NCI-H82 treated with DMSO at 0.1 percent for 48 hours (cell line): ENCODE results near the gene ABCA1.
"Not testable (repeated sequence)": the region's sequence is repeated elsewhere in the genome, so short reads cannot be mapped to it uniquely, and the experiment has no call there.

ENCODE experiments used
- DNase-seq: peaks from one replicate; lab custom pipeline; 2025; ENCODE audit not compliant: unreplicated experiment; lab: John Stamatoyannopoulos, UW

The ABCA1 gene

GRCh38 chr9:104774831-104775573 lies 153.0 kb downstream of the ABCA1 start:
- no peak for DNase-seq

GRCh38 chr9:104774132-104774531 lies 153.8 kb downstream of the ABCA1 start:
- no peak for DNase-seq

GRCh38 chr9:104772714-104773510 lies 155.0 kb downstream of the ABCA1 start:
- no peak for DNase-seq

DNA sequence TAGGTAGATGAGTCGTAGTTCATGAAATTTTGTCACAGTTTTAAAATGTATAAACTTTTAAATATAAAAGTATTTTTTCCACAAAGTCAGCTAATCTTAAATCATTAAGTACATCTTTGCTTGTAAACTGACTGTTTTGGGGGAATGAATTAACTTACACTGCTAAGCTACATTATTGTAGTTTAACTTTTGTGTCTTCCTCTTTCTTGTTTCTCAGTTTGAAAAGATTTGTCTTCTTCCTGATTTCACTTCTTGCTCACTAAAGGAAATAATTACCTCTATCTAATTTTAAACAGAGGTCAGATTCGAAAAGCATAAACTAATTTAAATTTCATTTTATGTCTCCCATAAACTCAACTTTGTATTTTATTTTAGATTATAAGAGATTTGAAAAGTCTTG lies 158.3 kb downstream of the ABCA1 start:
- no peak for DNase-seq

- not testable (repeated sequence) for DNase-seq
Observed at GRCh38 chr9:104769029-104769428, 158.9 kb downstream of the ABCA1 start.

DNA sequence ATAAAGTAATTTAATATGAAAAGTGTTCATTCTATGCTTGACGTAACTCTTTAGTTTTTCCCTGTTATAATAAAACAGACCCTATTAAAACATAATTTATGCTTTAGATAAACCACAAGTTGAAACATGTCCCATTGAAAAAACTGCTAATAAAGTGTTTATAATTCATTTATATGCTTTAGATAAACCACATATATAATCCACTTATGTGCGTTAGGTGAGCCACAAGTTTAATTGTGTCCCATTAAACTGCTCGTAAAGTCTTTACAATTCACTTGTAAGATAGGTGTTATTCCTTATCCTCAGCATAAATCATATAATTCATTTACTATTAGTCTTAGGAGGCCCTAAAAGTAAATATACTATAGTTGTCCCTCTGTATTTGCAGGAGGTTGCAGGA lies 160.4 kb downstream of the ABCA1 start:
- DNase-seq, result no peak

- no peak for DNase-seq
Observed at GRCh38 chr9:104766025-104766424, 161.9 kb downstream of the ABCA1 start.

DNA sequence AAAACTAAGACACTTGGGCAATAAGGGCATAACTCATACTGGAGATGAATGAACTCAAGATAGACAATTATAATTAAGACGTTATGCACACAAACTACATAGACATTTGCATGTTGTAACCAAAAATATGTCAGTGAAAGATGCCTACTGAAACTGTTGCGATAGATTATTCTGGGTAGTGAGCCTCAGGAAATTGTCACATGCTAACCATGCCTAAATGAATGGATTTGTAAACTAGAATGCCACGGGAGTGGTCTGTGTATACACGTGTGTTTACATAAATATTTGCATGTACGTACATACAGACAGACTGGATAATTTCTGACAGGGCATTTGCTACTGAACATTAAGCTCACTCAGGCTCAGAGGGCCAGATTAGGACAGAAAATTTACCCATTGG lies 162.8 kb downstream of the ABCA1 start:
- DNase-seq, result no peak

DNA sequence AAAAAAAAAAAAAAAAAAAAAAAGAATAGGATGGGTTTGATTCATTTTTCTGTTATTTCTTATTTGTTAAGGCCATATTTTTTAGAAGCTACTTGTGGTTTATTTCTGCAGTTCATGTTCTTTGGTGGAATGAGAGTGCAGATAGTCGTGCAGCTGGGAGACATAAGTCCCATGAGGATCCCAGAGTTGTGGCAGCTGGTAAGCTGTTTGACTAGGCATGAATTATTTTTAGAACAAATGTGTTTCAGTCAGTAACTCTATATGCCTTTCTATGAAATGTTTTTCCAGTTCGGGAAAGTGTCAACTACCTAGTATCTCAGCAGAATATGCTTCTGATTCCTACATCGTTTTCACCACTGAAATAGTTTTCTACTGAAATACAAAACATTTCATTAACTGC lies 169.0 kb downstream of the ABCA1 start:
- DNase-seq, result no peak

GRCh38 chr9:104750185-104750767 lies 177.7 kb downstream of the ABCA1 start:
- no peak for DNase-seq

DNA sequence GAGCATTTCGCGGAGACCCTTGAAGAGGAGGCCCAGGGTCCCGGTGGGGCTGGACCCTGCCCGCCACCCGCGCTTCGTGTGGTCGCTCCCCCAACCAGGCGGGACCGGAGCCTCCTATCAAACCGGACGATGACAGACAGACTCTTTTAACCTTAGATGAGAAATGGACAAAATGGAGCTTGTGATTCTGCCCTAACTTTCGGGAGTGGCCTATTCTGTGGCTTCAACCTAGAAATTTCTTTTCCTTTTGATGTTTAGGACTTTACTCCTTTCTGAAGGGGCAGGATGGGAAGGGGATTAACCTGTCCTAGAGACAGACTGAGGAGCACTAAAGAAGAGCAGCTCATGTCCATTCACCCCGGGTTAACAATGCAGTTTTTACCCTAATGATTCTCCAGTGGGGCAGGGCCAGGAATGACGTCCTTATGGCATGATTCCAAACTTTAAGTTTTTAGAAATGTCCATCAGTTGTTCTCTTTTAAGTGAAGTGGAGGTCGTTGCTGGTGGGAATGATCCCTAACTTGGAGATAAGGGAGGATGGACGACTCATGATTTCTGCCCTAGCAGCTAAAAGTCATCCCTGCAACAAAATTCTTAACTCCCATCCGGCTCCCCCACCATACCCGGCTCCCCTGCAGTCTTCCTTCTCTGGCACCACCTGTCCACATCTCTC lies 179.5 kb downstream of the ABCA1 start:
- DNase-seq, result no peak

- DNase-seq, result peak; percentile 66
Observed at GRCh38 chr9:104747565-104748358, 180.2 kb downstream of the ABCA1 start, which contains the start of gene NIPSNAP3A. TSS of gene NIPSNAP3A (plus strand) at chr9:104747683. CDS start at chr9:104747793, 110 bp downstream.

- DNase-seq, result no peak
Observed at GRCh38 chr9:104747245-104747564, 180.8 kb downstream of the ABCA1 start.

DNA sequence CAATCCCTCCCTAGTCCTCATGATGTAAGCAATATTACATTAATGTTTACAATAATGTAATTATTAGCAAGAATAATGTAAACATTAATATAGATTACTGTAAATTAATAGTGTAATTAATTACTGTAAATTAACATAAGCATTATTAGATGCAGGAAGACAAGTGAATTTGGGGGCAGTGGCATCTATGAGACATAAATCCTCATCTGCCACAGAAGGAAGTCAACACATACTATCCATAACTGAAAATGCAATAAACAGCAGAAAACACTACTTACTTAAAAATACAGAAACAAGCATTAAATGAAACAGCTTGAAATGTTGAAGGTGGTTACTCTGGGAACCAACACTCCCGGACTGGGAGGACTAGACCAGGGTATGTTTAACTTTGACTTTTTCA lies 181.2 kb downstream of the ABCA1 start:
- DNase-seq, result no peak

GRCh38 chr9:104746285-104746684 lies 181.7 kb downstream of the ABCA1 start:
- no peak for DNase-seq

- DNase-seq, result no peak
Observed at GRCh38 chr9:104745852-104746251, 182.1 kb downstream of the ABCA1 start.

GRCh38 chr9:104743376-104743985 lies 184.5 kb downstream of the ABCA1 start:
- peak; percentile 47 for DNase-seq

- no peak for DNase-seq
Observed at GRCh38 chr9:104740621-104741020, 187.3 kb downstream of the ABCA1 start.

DNA sequence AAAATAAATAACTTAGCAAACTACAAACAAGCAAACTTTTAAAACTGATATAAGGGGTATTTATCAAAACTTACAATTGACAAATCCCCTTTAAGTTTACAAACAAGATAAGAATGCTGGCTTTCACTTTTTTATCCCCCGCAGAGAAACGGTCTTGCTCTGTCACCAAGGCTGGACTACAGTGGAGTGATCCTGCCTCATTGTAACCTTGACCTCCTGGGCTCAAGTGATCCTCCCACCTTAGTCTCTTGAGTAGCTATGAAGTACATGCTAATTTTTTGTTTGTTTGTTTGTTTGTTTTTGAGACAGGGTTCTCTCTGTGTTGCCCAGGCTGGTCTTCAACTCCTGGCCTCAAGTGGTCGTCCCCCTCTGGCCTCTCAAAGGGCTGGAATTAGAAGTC lies 189.5 kb downstream of the ABCA1 start:
- no peak for DNase-seq
